GM21825 (cell line): ENCODE measurements around the gene ZPBP.
"Not testable (repeated sequence)": the region's sequence is repeated elsewhere in the genome, so short reads cannot be mapped to it uniquely, and the experiment has no call there.

Source experiments
- ATAC-seq: cut with Tn5 transposase; IDR thresholded peaks from one replicate; pipeline ENCODE4 v1.9.1; 2021; ENCODE audit warnings: mild to moderate bottlenecking, moderate library complexity; ENCODE audit not compliant: unreplicated experiment

The ZPBP gene

GRCh38 chr7:50047716-50048115, 45.3 kb downstream of the ZPBP start:
- ATAC-seq: no peak

- not testable (repeated sequence) for ATAC-seq
Observed at GRCh38 chr7:50041165-50041564, 51.9 kb downstream of the ZPBP start.

- ATAC-seq: no peak
Observed at GRCh38 chr7:50037086-50037485, 56.0 kb downstream of the ZPBP start.

- no peak for ATAC-seq
Observed at GRCh38 chr7:50022991-50023390, 70.1 kb downstream of the ZPBP start.

- no peak for ATAC-seq
Observed at GRCh38 chr7:50022451-50022850, 70.6 kb downstream of the ZPBP start.

- ATAC-seq: no peak
Observed at GRCh38 chr7:49995681-49996080, 97.4 kb downstream of the ZPBP start.

GRCh38 chr7:49986191-49986590, 106.9 kb downstream of the ZPBP start:
- ATAC-seq: no peak

- no peak for ATAC-seq
Observed at GRCh38 chr7:49980465-49980864, 112.6 kb downstream of the ZPBP start.

- ATAC-seq: no peak
Observed at GRCh38 chr7:49976238-49976637, 116.8 kb downstream of the ZPBP start.

GRCh38 chr7:49974035-49974434, 119.0 kb downstream of the ZPBP start:
- ATAC-seq: no peak

- no peak for ATAC-seq
Observed at GRCh38 chr7:49937608-49938007, 155.4 kb downstream of the ZPBP start.

- no peak for ATAC-seq
Observed at GRCh38 chr7:49931627-49932026, 161.4 kb downstream of the ZPBP start.

GRCh38 chr7:49928787-49929186, 164.3 kb downstream of the ZPBP start:
- no peak for ATAC-seq

GRCh38 chr7:49927631-49928030, 165.4 kb downstream of the ZPBP start:
- ATAC-seq: no peak

- ATAC-seq: no peak
Observed at GRCh38 chr7:49926720-49927119, 166.3 kb downstream of the ZPBP start.

GRCh38 chr7:49911909-49912308, 181.1 kb downstream of the ZPBP start:
- no peak for ATAC-seq

GRCh38 chr7:49894543-49894942, 198.5 kb downstream of the ZPBP start:
- ATAC-seq: no peak

- ATAC-seq: no peak
Observed at GRCh38 chr7:49893131-49893530, 199.9 kb downstream of the ZPBP start.

GRCh38 chr7:49892481-49892880, 200.6 kb downstream of the ZPBP start:
- ATAC-seq: no peak
